ENCODE results near the gene PPP2R5E. TPM values are rescaled to one million over a fixed set of nuclear protein-coding genes. Genes with fewer than 3 reads are reported as not detected.

Gene PPP2R5E
- total RNA-seq, 3 donors from 2014 or later: 23.0 to 29.9 (median 23.6) TPM

DNA sequence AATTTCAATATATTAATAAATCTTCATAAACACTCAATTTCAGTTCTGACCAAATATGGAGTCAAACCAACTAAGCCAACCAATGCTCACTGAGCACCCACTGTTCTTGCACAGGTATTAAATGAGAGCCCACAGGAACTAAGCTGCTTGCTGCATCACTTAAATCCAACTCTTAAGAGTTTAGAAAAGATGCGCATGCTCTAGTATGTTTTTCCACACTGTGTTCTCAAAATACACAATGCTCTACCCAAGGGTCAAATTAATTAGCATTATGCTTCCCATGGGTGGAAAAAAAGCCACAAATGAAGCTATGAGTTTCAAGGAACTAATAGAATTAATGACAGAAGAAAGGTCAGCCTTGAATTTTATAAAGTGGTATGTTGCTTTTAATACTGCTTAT is 220.7 kb downstream of the PPP2R5E start:
- TF ChIP-seq POLR2A (IDR thresholded peaks at IDR 0.05) (no peak), POLR2AphosphoS5 (IDR thresholded peaks at IDR 0.05) (no peak)
- TF ChIP-seq, protein P1, sequence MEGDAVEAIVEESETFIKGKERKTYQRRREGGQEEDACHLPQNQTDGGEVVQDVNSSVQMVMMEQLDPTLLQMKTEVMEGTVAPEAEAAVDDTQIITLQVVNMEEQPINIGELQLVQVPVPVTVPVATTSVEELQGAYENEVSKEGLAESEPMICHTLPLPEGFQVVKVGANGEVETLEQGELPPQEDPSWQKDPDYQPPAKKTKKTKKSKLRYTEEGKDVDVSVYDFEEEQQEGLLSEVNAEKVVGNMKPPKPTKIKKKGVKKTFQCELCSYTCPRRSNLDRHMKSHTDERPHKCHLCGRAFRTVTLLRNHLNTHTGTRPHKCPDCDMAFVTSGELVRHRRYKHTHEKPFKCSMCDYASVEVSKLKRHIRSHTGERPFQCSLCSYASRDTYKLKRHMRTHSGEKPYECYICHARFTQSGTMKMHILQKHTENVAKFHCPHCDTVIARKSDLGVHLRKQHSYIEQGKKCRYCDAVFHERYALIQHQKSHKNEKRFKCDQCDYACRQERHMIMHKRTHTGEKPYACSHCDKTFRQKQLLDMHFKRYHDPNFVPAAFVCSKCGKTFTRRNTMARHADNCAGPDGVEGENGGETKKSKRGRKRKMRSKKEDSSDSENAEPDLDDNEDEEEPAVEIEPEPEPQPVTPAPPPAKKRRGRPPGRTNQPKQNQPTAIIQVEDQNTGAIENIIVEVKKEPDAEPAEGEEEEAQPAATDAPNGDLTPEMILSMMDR (IDR thresholded peaks at IDR 0.05): no peak
- Histone ChIP-seq H3K27ac (no peak overlapping the region), H3K36me3 (no peaks in the 10 kb centered on the region), H3K27me3 (no peaks in the 10 kb centered on the region), H3K4me1 (no peaks in the 10 kb centered on the region), H3K9me3 (no peaks in the 10 kb centered on the region), H3K4me3 (no peak overlapping the region)
- intact Hi-C loops (cut with DNase I; ENCODE audit: low total_unique reads): no loop called here
- DNase-seq (ENCODE audit: low spot score in 2 of 2): no peak

Other genes with a start within 250 kb of the PPP2R5E start
- gene GPHB5, start 224.4 kb downstream of the PPP2R5E start, total RNA-seq: not detected
- gene WDR89, start 98.5 kb upstream of the PPP2R5E start, total RNA-seq: 10 to 100 TPM in 1 of 3 donors, 1 to 10 TPM in 2; 5.1 to 12.4 (median 8.5) TPM
- gene SGPP1, start 184.7 kb upstream of the PPP2R5E start, total RNA-seq: 10 to 100 TPM; 22.2 to 29.9 (median 22.3) TPM

All from breast epithelium (tissue), 4 donors.